ENCODE results near the gene MALT1. TPM values are rescaled to one million over a fixed set of nuclear protein-coding genes. Genes with fewer than 3 reads are reported as not detected.

Gene MALT1
- total and polyA plus RNA-seq, 2 donors (not counting 1 experiment from before 2014, with no cell fraction given): 42.4 to 81.2 TPM

GRCh38 chr18:58687871-58688308 is 16.6 kb downstream of the MALT1 start:
- H3K9ac ChIP-seq (ENCODE audit: low read length): no peak overlapping the region
- H2AFZ ChIP-seq (ENCODE audit: insufficient read depth, low read depth, low read length, poor library complexity, severe bottlenecking): no peak overlapping the region
- Mint-ChIP-seq H3K4me3 (peak overlapping the region; percentile 59), H3K27ac (peak overlapping the region; percentile 81), H3K9me3 (ENCODE audit: insufficient read depth) (no peaks in the 10 kb centered on the region), H3K4me1 (peaks cover 37% of the 10 kb centered on the region), H3K27me3 (no peaks in the 10 kb centered on the region)
- intact Hi-C loops (cut with micrococcal nuclease): no loop called here
- ChIA-PET POLR2A (interaction anchor here (0.7 kb wide), 1 partner anchor 12 kb away, joined by 6 read pairs; no protein-coding TSS in a partner anchor), CTCF (interaction anchor here (0.6 to 1.3 kb wide), 2 partner anchors 19 to 158 kb away, joined by 3 to 5 read pairs; no protein-coding TSS in a partner anchor)
- WGBS (ENCODE audit: insufficient coverage): 0% methylated on average over 1 of the region's 6 CpGs
- peaks cover 5 to 73% of the 10 kb centered on the region in 2 experiments for H3K36me3 ChIP-seq (replicated peaks in 1 of 2; ENCODE audit: control extremely low read depth in 1 of 2, control insufficient read depth in 1 of 2, extremely low read depth in 1 of 2, insufficient read depth in 2 of 2, low read length in 1 of 2)
- peak overlapping the region in 1 of 5 experiments; percentile 21 for H3K4me3 ChIP-seq (ENCODE audit: control extremely low read depth in 1 of 5, extremely low read depth in 1 of 5, insufficient read depth in 1 of 5, low read depth in 2 of 5, low read length in 4 of 5)
- peak overlapping the region; percentile 54 for H3K4me2 ChIP-seq (replicated peaks; ENCODE audit: low read depth, low read length, poor library complexity, severe bottlenecking)
- no peaks in the 10 kb centered on the region for H3K27me3 ChIP-seq (replicated peaks in 1 of 4; ENCODE audit: control extremely low read depth in 1 of 4, control insufficient read depth in 3 of 4, insufficient read depth in 4 of 4, low read length in 3 of 4)
- H3K4me1 ChIP-seq (ENCODE audit: control insufficient read depth in 2 of 2, insufficient read depth in 2 of 2, low read length in 2 of 2): peaks cover 9 to 12% of the 10 kb centered on the region in 2 donors
- peak overlapping the region in 1 of 2 donors; percentile 34 for H3K27ac ChIP-seq (ENCODE audit: low read length in 2 of 2)
- peak; percentile 40 for DNase-seq
- no peak for TF ChIP-seq EZH2 (IDR thresholded peaks at IDR 0.05; ENCODE audit: borderline replicate concordance, insufficient read depth, low read depth, low read length, poor library complexity, severe bottlenecking)
- H3K9me3 ChIP-seq (ENCODE audit: control extremely low read depth in 1 of 3, control insufficient read depth in 2 of 3, insufficient read depth in 1 of 3, low read length in 2 of 3): no peaks in the 10 kb centered on the region
- peaks cover 92% of the 10 kb centered on the region for H3K79me2 ChIP-seq (ENCODE audit: control insufficient read depth, insufficient read depth, low read length)
- ATAC-seq (ENCODE audit: low read depth): no peak
- H4K20me1 ChIP-seq (ENCODE audit: control insufficient read depth, insufficient read depth, low read length, poor library complexity, severe bottlenecking): peaks cover 81% of the 10 kb centered on the region

- Mint-ChIP-seq H3K27ac (peak overlapping the region; percentile 62), H3K27me3 (no peaks in the 10 kb centered on the region), H3K9me3 (ENCODE audit: insufficient read depth) (no peaks in the 10 kb centered on the region), H3K4me1 (peaks cover 44% of the 10 kb centered on the region), H3K4me3 (no peak overlapping the region)
- ATAC-seq (ENCODE audit: low read depth) (no peak), DNase-seq (no peak)
- WGBS (ENCODE audit: insufficient coverage): 98% methylated on average over 12 of the region's 12 CpGs
- H4K20me1 ChIP-seq (ENCODE audit: control insufficient read depth, insufficient read depth, low read length, poor library complexity, severe bottlenecking): peaks cover 82% of the 10 kb centered on the region
- no peak overlapping the region for H3K4me3 ChIP-seq (ENCODE audit: control extremely low read depth in 1 of 5, extremely low read depth in 1 of 5, insufficient read depth in 1 of 5, low read depth in 2 of 5, low read length in 4 of 5)
- CTCF ChIA-PET: no interaction called here
- POLR2A ChIA-PET: no interaction called here
- H3K27me3 ChIP-seq (replicated peaks in 1 of 4; ENCODE audit: control extremely low read depth in 1 of 4, control insufficient read depth in 3 of 4, insufficient read depth in 4 of 4, low read length in 3 of 4): no peaks in the 10 kb centered on the region
- peaks cover 9 to 12% of the 10 kb centered on the region in 2 donors for H3K4me1 ChIP-seq (ENCODE audit: control insufficient read depth in 2 of 2, insufficient read depth in 2 of 2, low read length in 2 of 2)
- H3K9ac ChIP-seq (ENCODE audit: low read length): no peak overlapping the region
- TF ChIP-seq CTCF (IDR thresholded peaks at IDR 0.05) (no peak), EZH2 (IDR thresholded peaks at IDR 0.05; ENCODE audit: borderline replicate concordance, insufficient read depth, low read depth, low read length, poor library complexity, severe bottlenecking) (no peak)
- no peak overlapping the region for H3K27ac ChIP-seq (ENCODE audit: low read length in 2 of 2)
- peaks cover 97% of the 10 kb centered on the region for H3K79me2 ChIP-seq (ENCODE audit: control insufficient read depth, insufficient read depth, low read length)
- no peak overlapping the region for H3K4me2 ChIP-seq (replicated peaks; ENCODE audit: low read depth, low read length, poor library complexity, severe bottlenecking)
- no peak overlapping the region for H2AFZ ChIP-seq (ENCODE audit: insufficient read depth, low read depth, low read length, poor library complexity, severe bottlenecking)
- intact Hi-C loops (cut with micrococcal nuclease): no loop called here
- H3K36me3 ChIP-seq (replicated peaks in 1 of 2; ENCODE audit: control extremely low read depth in 1 of 2, control insufficient read depth in 1 of 2, extremely low read depth in 1 of 2, insufficient read depth in 2 of 2, low read length in 1 of 2): peaks cover 5 to 57% of the 10 kb centered on the region in 2 experiments
- no peaks in the 10 kb centered on the region for H3K9me3 ChIP-seq (ENCODE audit: control extremely low read depth in 1 of 3, control insufficient read depth in 2 of 3, insufficient read depth in 1 of 3, low read length in 2 of 3)
Measured at GRCh38 chr18:58690259-58690658, 19.0 kb downstream of the MALT1 start.

All from B cell (primary cell).